K562 (cell line): ENCODE data around the gene LTA.

ENCODE experiments used
- CTCF ChIP-seq, 3 experiments: IDR thresholded peaks in 2 of 3; conservative IDR thresholded peaks in 1 of 3; 2 replicates each; pipeline ENCODE4 v1.5.1; 2011 to 2012; ENCODE audit warnings: low read length in 3 of 3, mild to moderate bottlenecking in 3 of 3, control low read depth in 2 of 3, improper control_type of control experiment in 1 of 3, inconsistent platforms in 1 of 3, low read depth in 1 of 3, mixed read lengths in 1 of 3, moderate library complexity in 1 of 3; ENCODE audit not compliant: insufficient read depth in 2 of 3
- E2F5 ChIP-seq: sonication (generic); formaldehyde crosslinking; IDR thresholded peaks from 2 replicates; pipeline ENCODE4 v1.8.0; 2022; ENCODE audit warnings: mild to moderate bottlenecking, missing genetic modification reagents
- JUNB ChIP-seq: fragments of 450-650 bp; formaldehyde crosslinking; conservative IDR thresholded peaks from 2 replicates; pipeline ENCODE4 v1.4.0; 2020; ENCODE audit warnings: mild to moderate bottlenecking
- MAFK ChIP-seq: IDR thresholded peaks from 2 replicates; pipeline ENCODE4 v1.6.1; 2011; ENCODE audit warnings: low read length, improper control_type of control experiment
- MED1 ChIP-seq: sonication (generic); formaldehyde crosslinking; IDR thresholded peaks from 2 replicates; pipeline ENCODE4 v1.8.1; 2023; ENCODE audit warnings: missing genetic modification reagents, borderline replicate concordance
- NFYB ChIP-seq: IDR thresholded peaks from 2 replicates; pipeline ENCODE4 v1.6.1; 2011; ENCODE audit warnings: mild to moderate bottlenecking, moderate library complexity; ENCODE audit not compliant: insufficient read length; ENCODE audit errors: extremely low read depth
- POLR2AphosphoS2 ChIP-seq: IDR thresholded peaks from 2 replicates; pipeline ENCODE4 v1.6.1; 2012; ENCODE audit warnings: low read length, improper control_type of control experiment
- RAD51 ChIP-seq: fragments of 450-650 bp; IDR thresholded peaks from 2 replicates; pipeline ENCODE4 v1.7.1; 2016; ENCODE audit warnings: low read depth, mild to moderate bottlenecking, borderline replicate concordance
- TF ChIP-seq, protein P1 (sequence below): sonication (generic); formaldehyde crosslinking; IDR thresholded peaks from 2 replicates; pipeline ENCODE4 v1.8.1; 2023; ENCODE audit warnings: mild to moderate bottlenecking, missing genetic modification reagents

- TF ChIP-seq E2F5 (CRISPR knock-in tag) (no peak), JUNB (no peak), MED1 (no peak), CTCF (IDR thresholded peaks at IDR 0.05 in 2 of 3, conservative IDR thresholded peaks at IDR 0.05 in 1 of 3; ENCODE audit: insufficient read depth in 2 of 3, low read depth in 1 of 3, low read length in 3 of 3) (no peak), POLR2AphosphoS2 (0 out of 2 replicates have a peak, but pooled peaks have one; percentile 26), RAD51 (no peak), MAFK (no peak), NFYB (no peak)
- TF ChIP-seq, protein P1, sequence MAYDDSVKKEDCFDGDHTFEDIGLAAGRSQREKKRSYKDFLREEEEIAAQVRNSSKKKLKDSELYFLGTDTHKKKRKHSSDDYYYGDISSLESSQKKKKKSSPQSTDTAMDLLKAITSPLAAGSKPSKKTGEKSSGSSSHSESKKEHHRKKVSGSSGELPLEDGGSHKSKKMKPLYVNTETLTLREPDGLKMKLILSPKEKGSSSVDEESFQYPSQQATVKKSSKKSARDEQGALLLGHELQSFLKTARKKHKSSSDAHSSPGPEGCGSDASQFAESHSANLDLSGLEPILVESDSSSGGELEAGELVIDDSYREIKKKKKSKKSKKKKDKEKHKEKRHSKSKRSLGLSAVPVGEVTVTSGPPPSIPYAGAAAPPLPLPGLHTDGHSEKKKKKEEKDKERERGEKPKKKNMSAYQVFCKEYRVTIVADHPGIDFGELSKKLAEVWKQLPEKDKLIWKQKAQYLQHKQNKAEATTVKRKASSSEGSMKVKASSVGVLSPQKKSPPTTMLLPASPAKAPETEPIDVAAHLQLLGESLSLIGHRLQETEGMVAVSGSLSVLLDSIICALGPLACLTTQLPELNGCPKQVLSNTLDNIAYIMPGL (CRISPR knock-in tag): no peak
These were observed 38.1 kb upstream of the LTA start for GRCh38 chr6:31534011-31534410.
